Measurements from ENCODE around the gene GGTLC1.

Gene GGTLC1

GRCh38 chr20:23988561-23988960, at the start of gene GGTLC1:
Gene GGTLC1, minus strand, starts transcription at chr20:23988779. Its CDS starts 2,168 bp downstream, at chr20:23986611.
- no peak within 1 kb of the TSS for H3K9ac ChIP-seq (ENCODE audit: low read length)
- TF ChIP-seq EZH2phosphoT487 (conservative IDR thresholded peaks at IDR 0.05; ENCODE audit: low read length), result no peak
- TF ChIP-seq CTCF (IDR thresholded peaks at IDR 0.05; ENCODE audit: insufficient read depth, low read length, poor library complexity, severe bottlenecking), result no peak

GRCh38 chr20:24034820-24035219, 46.2 kb upstream of the GGTLC1 start:
- no peaks in the 10 kb centered on the region for H3K9me3 ChIP-seq (ENCODE audit: insufficient read depth, low read length)
- no peaks in the 10 kb centered on the region for H3K36me3 ChIP-seq (ENCODE audit: low read length)
- H3K27me3 ChIP-seq (ENCODE audit: low read length), result no peaks in the 10 kb centered on the region
- H3K79me2 ChIP-seq (ENCODE audit: insufficient read depth, low read length), result no peaks in the 10 kb centered on the region
- H4K20me1 ChIP-seq (ENCODE audit: low read depth, low read length), result no peaks in the 10 kb centered on the region
- H3K27ac ChIP-seq (ENCODE audit: low read depth, low read length), result no peak overlapping the region
- no peak overlapping the region for H2AFZ ChIP-seq (ENCODE audit: low read depth, low read length, severe bottlenecking)
- H3K9me2 ChIP-seq (replicated peaks; ENCODE audit: insufficient read depth, low read length), result no peaks in the 10 kb centered on the region
- no peaks in the 10 kb centered on the region for H3F3A ChIP-seq (ENCODE audit: insufficient read depth)
- TF ChIP-seq EZH2phosphoT487 (conservative IDR thresholded peaks at IDR 0.05; ENCODE audit: low read length) (no peak), CTCF (IDR thresholded peaks at IDR 0.05; ENCODE audit: insufficient read depth, low read length, poor library complexity, severe bottlenecking) (no peak)
- H3K4me3 ChIP-seq (ENCODE audit: insufficient read depth, low read length, poor library complexity, severe bottlenecking), result no peak overlapping the region
- no peak overlapping the region for H3K9ac ChIP-seq (ENCODE audit: low read length)
- no peak overlapping the region for H3K4me2 ChIP-seq (ENCODE audit: low read depth, low read length, poor library complexity, severe bottlenecking)

More at GRCh38 chr20:23988561-23988960, at the start of gene GGTLC1:
- H3K79me2 ChIP-seq (ENCODE audit: insufficient read depth, low read length), result no peaks in the 10 kb centered on the region
- H3K27me3 ChIP-seq (ENCODE audit: low read length), result no peaks in the 10 kb centered on the region
- H3K4me2 ChIP-seq (ENCODE audit: low read depth, low read length, poor library complexity, severe bottlenecking), result no peak within 1 kb of the TSS
- no peaks in the 10 kb centered on the region for H3K9me3 ChIP-seq (ENCODE audit: insufficient read depth, low read length)
- no peaks in the 10 kb centered on the region for H3K36me3 ChIP-seq (ENCODE audit: low read length)
- H3F3A ChIP-seq (ENCODE audit: insufficient read depth), result no peaks in the 10 kb centered on the region
- H3K27ac ChIP-seq (ENCODE audit: low read depth, low read length), result no peak within 1 kb of the TSS
- no peak within 1 kb of the TSS for H2AFZ ChIP-seq (ENCODE audit: low read depth, low read length, severe bottlenecking)
- H4K20me1 ChIP-seq (ENCODE audit: low read depth, low read length), result no peaks in the 10 kb centered on the region
- no peaks in the 10 kb centered on the region for H3K9me2 ChIP-seq (replicated peaks; ENCODE audit: insufficient read depth, low read length)
- H3K4me3 ChIP-seq (ENCODE audit: insufficient read depth, low read length, poor library complexity, severe bottlenecking), result no peak within 1 kb of the TSS

GRCh38 chr20:24033565-24033964, 45.0 kb upstream of the GGTLC1 start:
- TF ChIP-seq CTCF (IDR thresholded peaks at IDR 0.05; ENCODE audit: insufficient read depth, low read length, poor library complexity, severe bottlenecking), result no peak
- TF ChIP-seq EZH2phosphoT487 (conservative IDR thresholded peaks at IDR 0.05; ENCODE audit: low read length), result no peak
- H3K27ac ChIP-seq (ENCODE audit: low read depth, low read length), result no peak overlapping the region
- no peaks in the 10 kb centered on the region for H3K9me2 ChIP-seq (replicated peaks; ENCODE audit: insufficient read depth, low read length)
- no peaks in the 10 kb centered on the region for H3K79me2 ChIP-seq (ENCODE audit: insufficient read depth, low read length)
- H3K27me3 ChIP-seq (ENCODE audit: low read length), result no peaks in the 10 kb centered on the region
- no peak overlapping the region for H3K4me2 ChIP-seq (ENCODE audit: low read depth, low read length, poor library complexity, severe bottlenecking)
- no peaks in the 10 kb centered on the region for H3K9me3 ChIP-seq (ENCODE audit: insufficient read depth, low read length)
- H4K20me1 ChIP-seq (ENCODE audit: low read depth, low read length), result no peaks in the 10 kb centered on the region
- H3F3A ChIP-seq (ENCODE audit: insufficient read depth), result no peaks in the 10 kb centered on the region
- no peak overlapping the region for H3K9ac ChIP-seq (ENCODE audit: low read length)
- H3K4me3 ChIP-seq (ENCODE audit: insufficient read depth, low read length, poor library complexity, severe bottlenecking), result no peak overlapping the region
- no peaks in the 10 kb centered on the region for H3K36me3 ChIP-seq (ENCODE audit: low read length)
- no peak overlapping the region for H2AFZ ChIP-seq (ENCODE audit: low read depth, low read length, severe bottlenecking)

All from SU-DHL-6 (cell line).